DND-41 (cell line): ENCODE data around the gene TNXB.

Experiments used
- ATAC-seq: fragments of 200-7000 bp; cut with Tn5 transposase; 3 replicates; pipeline ENCODE4 v1.9.1; 2021; ENCODE audit warnings: low read depth; ENCODE audit not compliant: insufficient read depth
- DNase-seq: peaks from one replicate; pipeline ENCODE4 v3.0.0-alpha.2; 2020
- H2AFZ ChIP-seq: 2 replicates; pipeline ENCODE4 v1.6.0; 2012; ENCODE audit warnings: low read depth, low read length
- H3K27ac ChIP-seq: 2 replicates; pipeline ENCODE4 v1.5.1; 2012; ENCODE audit warnings: low read length, inconsistent platforms
- H3K27me3 ChIP-seq: fragments of 200-600 bp; sonication (generic); 2 replicates; pipeline ENCODE4 v1.6.0; 2012; ENCODE audit warnings: low read length, mild to moderate bottlenecking, inconsistent platforms; ENCODE audit not compliant: insufficient read depth, poor library complexity
- H3K36me3 ChIP-seq: 2 replicates; pipeline ENCODE4 v1.5.1; 2012; ENCODE audit warnings: low read length, inconsistent platforms; ENCODE audit not compliant: insufficient read depth
- H3K4me1 ChIP-seq: 2 replicates; pipeline ENCODE4 v1.5.1; 2012; ENCODE audit warnings: mild to moderate bottlenecking, low read length; ENCODE audit not compliant: insufficient read depth
- H3K4me2 ChIP-seq: 2 replicates; pipeline ENCODE4 v1.6.0; 2012; ENCODE audit warnings: mild to moderate bottlenecking, moderate library complexity, low read length, inconsistent platforms; ENCODE audit not compliant: insufficient read depth
- H3K4me3 ChIP-seq, 2 experiments: fragments of 200-600 bp in 1 of 2; shearing (Covaris generic) in 1 of 2; 2 replicates each; pipeline ENCODE4 v1.5.1; 2012 to 2016; ENCODE audit warnings: inconsistent platforms in 2 of 2, low read length in 2 of 2, mild to moderate bottlenecking in 2 of 2, low read depth in 1 of 2, moderate library complexity in 1 of 2
- H3K79me2 ChIP-seq: 2 replicates; pipeline ENCODE4 v1.6.0; 2012; ENCODE audit warnings: low read length, inconsistent platforms; ENCODE audit not compliant: insufficient read depth
- H3K9ac ChIP-seq: 2 replicates; pipeline ENCODE4 v1.6.0; 2012; ENCODE audit warnings: low read depth, mild to moderate bottlenecking, inconsistent platforms, low read length, moderate library complexity
- H3K9me3 ChIP-seq: 2 replicates; pipeline ENCODE4 v1.5.1; 2012; ENCODE audit warnings: low read length, moderate library complexity, mild to moderate bottlenecking, inconsistent platforms; ENCODE audit not compliant: insufficient read depth, severe bottlenecking
- H4K20me1 ChIP-seq: 2 replicates; pipeline ENCODE4 v1.6.0; 2012; ENCODE audit warnings: low read length; ENCODE audit not compliant: insufficient read depth
- CTCF ChIP-seq: IDR thresholded peaks from 2 replicates; pipeline ENCODE4 v1.5.1; 2012; ENCODE audit warnings: borderline replicate concordance, low read length, moderate library complexity, mild to moderate bottlenecking; ENCODE audit not compliant: poor library complexity, severe bottlenecking; ENCODE audit errors: extremely low read depth
- EZH2 ChIP-seq: IDR thresholded peaks from 3 replicates; pipeline ENCODE4 v1.6.1; 2012; ENCODE audit warnings: borderline replicate concordance, low read depth, mild to moderate bottlenecking, moderate library complexity, low read length, inconsistent platforms; ENCODE audit not compliant: severe bottlenecking

The TNXB gene

GRCh38 chr6:32112431-32112980, 3.4 kb upstream of the TNXB start:
- no peak for TF ChIP-seq EZH2
- TF ChIP-seq CTCF = no peak
- H3K4me2 ChIP-seq = no peak overlapping the region
- H3K27ac ChIP-seq = no peak overlapping the region
- H3K4me1 ChIP-seq = no peaks in the 10 kb centered on the region
- peaks cover 22% of the 10 kb centered on the region for H3K36me3 ChIP-seq
- H3K27me3 ChIP-seq = no peaks in the 10 kb centered on the region
- DNase-seq (no peak), ATAC-seq (no peak)
- no peaks in the 10 kb centered on the region for H3K9me3 ChIP-seq
- no peak overlapping the region for H3K4me3 ChIP-seq
- H4K20me1 ChIP-seq = peaks cover 6% of the 10 kb centered on the region; the same call in 1 of the 2 replicates
- no peak overlapping the region for H2AFZ ChIP-seq
- H3K79me2 ChIP-seq = no peaks in the 10 kb centered on the region
- H3K9ac ChIP-seq = no peak overlapping the region

- Histone ChIP-seq H3K9ac (no peak overlapping the region), H3K27ac (no peak overlapping the region), H2AFZ (no peak overlapping the region), H3K4me3 (no peak overlapping the region), H3K9me3 (no peaks in the 10 kb centered on the region), H3K79me2 (no peaks in the 10 kb centered on the region), H3K4me2 (no peak overlapping the region), H3K4me1 (no peaks in the 10 kb centered on the region), H3K27me3 (no peaks in the 10 kb centered on the region), H3K36me3 (peaks cover 12% of the 10 kb centered on the region), H4K20me1 (peaks cover 6% of the 10 kb centered on the region; the same call in 1 of the 2 replicates)
- DNase-seq (no peak), ATAC-seq (no peak)
- TF ChIP-seq EZH2 = no peak
- TF ChIP-seq CTCF = no peak
Observed at GRCh38 chr6:32111424-32112066, 2.4 kb upstream of the TNXB start.

- H3K27ac ChIP-seq = no peak overlapping the region
- no peak overlapping the region for H3K9ac ChIP-seq
- H3K4me2 ChIP-seq = no peak overlapping the region
- H3K4me3 ChIP-seq = no peak overlapping the region
- H3K9me3 ChIP-seq = no peaks in the 10 kb centered on the region
- ATAC-seq (peak; percentile 17; the same call in 2 of the 3 replicates), DNase-seq (no peak)
- no peak overlapping the region for H2AFZ ChIP-seq
- H3K4me1 ChIP-seq = no peaks in the 10 kb centered on the region
- peaks cover 3% of the 10 kb centered on the region; the same call in 1 of the 2 replicates for H4K20me1 ChIP-seq
- no peaks in the 10 kb centered on the region for H3K27me3 ChIP-seq
- peaks cover 3% of the 10 kb centered on the region for H3K36me3 ChIP-seq
- H3K79me2 ChIP-seq = no peaks in the 10 kb centered on the region
- TF ChIP-seq EZH2 (no peak), CTCF (no peak)
Observed at GRCh38 chr6:32110632-32111031, 1.5 kb upstream of the TNXB start.
